Thoracic aorta (tissue), 2 donors: Measurements from ENCODE around the gene SPATS2L. TPM values are rescaled to one million over a fixed set of nuclear protein-coding genes. Genes with fewer than 3 reads are reported as not detected.

Experiments used
- ATAC-seq: fragments of 150-250 bp; one replicate; pipeline ENCODE4 v1.8.0; 2017; ENCODE audit warnings: low read depth; ENCODE audit not compliant: insufficient number of reproducible peaks, low FRiP score
- DNase-seq: peaks from one replicate; pipeline ENCODE4 v3.0.0-alpha.2; 2020; ENCODE audit warnings: low spot score
- H3K27ac ChIP-seq, 2 donors: fragments of 200-600 bp; sonication (generic); 1 replicate in 1 of 2; 2 replicates in 1 of 2; pipeline ENCODE4 v1.5.1; 2016; ENCODE audit warnings: mild to moderate bottlenecking in 2 of 2, moderate library complexity in 2 of 2
- H3K27me3 ChIP-seq: fragments of 200-600 bp; sonication (generic); replicated peaks from 2 replicates; pipeline ENCODE4 v1.6.0; 2016; ENCODE audit warnings: mild to moderate bottlenecking; ENCODE audit not compliant: insufficient read depth
- H3K36me3 ChIP-seq: fragments of 200-600 bp; sonication (generic); one replicate; pipeline ENCODE4 v1.5.1; 2016
- H3K4me1 ChIP-seq, 2 donors: fragments of 200-600 bp; sonication (generic); 1 replicate in 1 of 2; 2 replicates in 1 of 2; pipeline versions ENCODE4 v1.5.1 to v1.6.0; 2016; ENCODE audit warnings: low read depth in 2 of 2, mild to moderate bottlenecking in 1 of 2; ENCODE audit not compliant: control insufficient read depth in 1 of 2
- H3K4me3 ChIP-seq: fragments of 200-600 bp; sonication (generic); 2 replicates; pipeline ENCODE4 v1.5.1; 2016; ENCODE audit warnings: mild to moderate bottlenecking
- H3K9me3 ChIP-seq: fragments of 200-600 bp; sonication (generic); 2 replicates; pipeline ENCODE4 v1.5.1; 2016
- CTCF ChIP-seq: fragments of 200-600 bp; sonication (generic); IDR thresholded peaks from one replicate; pipeline ENCODE4 v1.5.1; 2019; ENCODE audit warnings: antibody characterized with exemption
- total RNA-seq, 2 donors: library from RNA; depleted of rRNA; stranded (reverse); fragments of >200 nt; gene quantifications; one replicate each; pipeline versions ENCODE4 v1.1.0 to v1.2.3, GENCODE V29; 2016

The SPATS2L gene
- total RNA-seq, 2 donors from 2014 or later: 47.7 to 90.3 TPM

- DNase-seq (no peak), ATAC-seq (no peak)
- peaks cover 20 to 73% of the 10 kb centered on the region in 2 donors for H3K4me1 ChIP-seq
- no peak for TF ChIP-seq CTCF
- no peaks in the 10 kb centered on the region for H3K9me3 ChIP-seq
- H3K27me3 ChIP-seq: no peaks in the 10 kb centered on the region
- H3K36me3 ChIP-seq: no peaks in the 10 kb centered on the region
- no peak overlapping the region for H3K4me3 ChIP-seq
- H3K27ac ChIP-seq: no peak overlapping the region
Measured at GRCh38 chr2:200319548-200320337, 13.2 kb downstream of the SPATS2L start.

- DNase-seq: no peak
- no peak for TF ChIP-seq CTCF
- H3K9me3 ChIP-seq: no peaks in the 10 kb centered on the region
- peaks cover 20 to 67% of the 10 kb centered on the region in 2 donors for H3K4me1 ChIP-seq
- no peak for ATAC-seq
- no peaks in the 10 kb centered on the region for H3K27me3 ChIP-seq
- no peak overlapping the region for H3K27ac ChIP-seq
- H3K4me3 ChIP-seq: no peak overlapping the region
- no peaks in the 10 kb centered on the region for H3K36me3 ChIP-seq
Measured at GRCh38 chr2:200320344-200320743, 13.9 kb downstream of the SPATS2L start.

- no peak for ATAC-seq
- H3K36me3 ChIP-seq: no peaks in the 10 kb centered on the region
- H3K4me1 ChIP-seq: peaks cover 20 to 61% of the 10 kb centered on the region in 2 donors
- no peaks in the 10 kb centered on the region for H3K9me3 ChIP-seq
- H3K27ac ChIP-seq: no peak overlapping the region
- no peak for DNase-seq
- H3K4me3 ChIP-seq: no peak overlapping the region
- no peak for TF ChIP-seq CTCF
- no peaks in the 10 kb centered on the region for H3K27me3 ChIP-seq
Measured at GRCh38 chr2:200320991-200321390, 14.5 kb downstream of the SPATS2L start.

GRCh38 chr2:200321780-200322534, 15.5 kb downstream of the SPATS2L start:
- no peak overlapping the region for H3K4me3 ChIP-seq
- no peaks in the 10 kb centered on the region for H3K36me3 ChIP-seq
- DNase-seq (no peak), ATAC-seq (no peak)
- peaks cover 20 to 53% of the 10 kb centered on the region in 2 donors for H3K4me1 ChIP-seq
- no peak for TF ChIP-seq CTCF
- H3K9me3 ChIP-seq: no peaks in the 10 kb centered on the region
- H3K27me3 ChIP-seq: no peaks in the 10 kb centered on the region
- no peak overlapping the region for H3K27ac ChIP-seq

- Histone ChIP-seq H3K4me1 (peaks cover 20 to 48% of the 10 kb centered on the region in 2 donors), H3K27me3 (no peaks in the 10 kb centered on the region)
- no peak for DNase-seq
Measured at GRCh38 chr2:200322607-200323006, 16.1 kb downstream of the SPATS2L start.

More at GRCh38 chr2:200322607-200323006, 16.1 kb downstream of the SPATS2L start:
- TF ChIP-seq CTCF: no peak
- no peak overlapping the region for H3K4me3 ChIP-seq
- H3K36me3 ChIP-seq: no peaks in the 10 kb centered on the region
- ATAC-seq: no peak
- H3K9me3 ChIP-seq: no peaks in the 10 kb centered on the region
- H3K27ac ChIP-seq: no peak overlapping the region
